SU-DHL-6 (cell line): ENCODE data around the gene GADD45G.

Source experiments
- H2AFZ ChIP-seq: fragments of 200-600 bp; sonication (generic); 2 replicates; pipeline ENCODE4 v1.6.1; 2014; ENCODE audit warnings: low read depth, mild to moderate bottlenecking, moderate library complexity, mixed read lengths, antibody characterized with exemption, low read length; ENCODE audit not compliant: severe bottlenecking
- H3F3A ChIP-seq: fragments of 200-600 bp; shearing (Covaris generic); 2 replicates; pipeline ENCODE4 v1.6.0; 2016; ENCODE audit warnings: antibody characterized with exemption, mild to moderate bottlenecking; ENCODE audit not compliant: insufficient read depth
- H3K27ac ChIP-seq: fragments of 200-600 bp; sonication (generic); 2 replicates; pipeline ENCODE4 v1.5.1; 2016; ENCODE audit warnings: low read depth, mild to moderate bottlenecking, low read length, moderate library complexity, mixed read lengths
- H3K27me3 ChIP-seq: fragments of 200-600 bp; sonication (generic), shearing (Covaris generic); 2 replicates; pipeline ENCODE4 v1.6.0; 2014; ENCODE audit warnings: mild to moderate bottlenecking, low read length
- H3K36me3 ChIP-seq: fragments of 200-600 bp; sonication (generic); 2 replicates; pipeline ENCODE4 v1.6.1; 2014; ENCODE audit warnings: mild to moderate bottlenecking, low read length, mixed read lengths
- H3K4me2 ChIP-seq: fragments of 300-600, 200-600 bp; shearing (Covaris generic), sonication (generic); 2 replicates; pipeline ENCODE4 v1.6.0; 2014; ENCODE audit warnings: low read length, low read depth, mild to moderate bottlenecking; ENCODE audit not compliant: poor library complexity, severe bottlenecking
- H3K4me3 ChIP-seq: fragments of 200-600 bp; sonication (generic); 2 replicates; pipeline ENCODE4 v1.5.1; 2014; ENCODE audit warnings: antibody characterized with exemption, low read length, mild to moderate bottlenecking, mixed read lengths; ENCODE audit not compliant: insufficient read depth, poor library complexity, severe bottlenecking
- H3K79me2 ChIP-seq: fragments of 200-600 bp; sonication (generic); 2 replicates; pipeline ENCODE4 v1.6.1; 2014; ENCODE audit warnings: mild to moderate bottlenecking, low read length, moderate library complexity; ENCODE audit not compliant: insufficient read depth
- H3K9ac ChIP-seq: fragments of 200-600 bp; sonication (generic); 2 replicates; pipeline ENCODE4 v1.7.0; 2014; ENCODE audit warnings: mild to moderate bottlenecking, low read length
- H3K9me2 ChIP-seq: fragments of 200-600 bp; sonication (generic); replicated peaks from 2 replicates; pipeline ENCODE4 v1.6.1; 2014; ENCODE audit warnings: low read length; ENCODE audit not compliant: insufficient read depth
- H3K9me3 ChIP-seq: fragments of 200-600 bp; sonication (generic); 2 replicates; pipeline ENCODE4 v1.6.1; 2014; ENCODE audit warnings: low read length, mixed read lengths; ENCODE audit not compliant: insufficient read depth
- H4K20me1 ChIP-seq: fragments of 200-600 bp; sonication (generic); 2 replicates; pipeline ENCODE4 v1.6.1; 2014; ENCODE audit warnings: low read depth, mild to moderate bottlenecking, antibody characterized with exemption, low read length, moderate library complexity, mixed read lengths
- EZH2phosphoT487 ChIP-seq: fragments of 200-600 bp; sonication (generic), shearing (Covaris generic); conservative IDR thresholded peaks from 2 replicates; pipeline ENCODE4 v1.6.1; 2018; ENCODE audit warnings: mild to moderate bottlenecking, antibody characterized with exemption, low read length, moderate library complexity, mixed read lengths
- TF ChIP-seq, protein P1 (sequence below): fragments of 200-600 bp; sonication (generic); IDR thresholded peaks from one replicate; pipeline ENCODE4 v1.5.1; 2017; ENCODE audit warnings: antibody characterized with exemption, mild to moderate bottlenecking, low read length, moderate library complexity; ENCODE audit not compliant: insufficient read depth, poor library complexity, severe bottlenecking

Gene GADD45G

DNA sequence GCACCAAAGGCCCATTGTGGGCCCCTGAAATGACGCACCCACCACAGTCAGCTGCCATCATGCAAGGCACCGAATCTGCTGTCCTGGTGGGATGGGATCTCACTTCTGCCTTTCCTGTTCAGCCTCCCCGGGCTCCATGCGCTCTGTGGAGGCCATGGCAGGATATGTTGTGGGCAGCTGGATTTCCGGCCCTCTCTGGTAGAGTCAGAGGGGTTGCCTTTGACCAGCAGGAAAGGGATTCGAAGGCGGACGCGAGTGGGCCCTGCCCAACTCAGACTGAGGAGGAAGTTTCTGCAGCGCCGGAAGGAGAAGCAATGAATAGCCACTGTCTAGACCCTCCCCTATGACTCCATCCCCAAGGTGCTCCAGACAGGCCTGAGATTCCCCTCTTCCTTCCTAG is 35.5 kb downstream of the GADD45G start:
- H3K4me2 ChIP-seq: no peak overlapping the region
- H3K9ac ChIP-seq: no peak overlapping the region
- TF ChIP-seq, protein P1, sequence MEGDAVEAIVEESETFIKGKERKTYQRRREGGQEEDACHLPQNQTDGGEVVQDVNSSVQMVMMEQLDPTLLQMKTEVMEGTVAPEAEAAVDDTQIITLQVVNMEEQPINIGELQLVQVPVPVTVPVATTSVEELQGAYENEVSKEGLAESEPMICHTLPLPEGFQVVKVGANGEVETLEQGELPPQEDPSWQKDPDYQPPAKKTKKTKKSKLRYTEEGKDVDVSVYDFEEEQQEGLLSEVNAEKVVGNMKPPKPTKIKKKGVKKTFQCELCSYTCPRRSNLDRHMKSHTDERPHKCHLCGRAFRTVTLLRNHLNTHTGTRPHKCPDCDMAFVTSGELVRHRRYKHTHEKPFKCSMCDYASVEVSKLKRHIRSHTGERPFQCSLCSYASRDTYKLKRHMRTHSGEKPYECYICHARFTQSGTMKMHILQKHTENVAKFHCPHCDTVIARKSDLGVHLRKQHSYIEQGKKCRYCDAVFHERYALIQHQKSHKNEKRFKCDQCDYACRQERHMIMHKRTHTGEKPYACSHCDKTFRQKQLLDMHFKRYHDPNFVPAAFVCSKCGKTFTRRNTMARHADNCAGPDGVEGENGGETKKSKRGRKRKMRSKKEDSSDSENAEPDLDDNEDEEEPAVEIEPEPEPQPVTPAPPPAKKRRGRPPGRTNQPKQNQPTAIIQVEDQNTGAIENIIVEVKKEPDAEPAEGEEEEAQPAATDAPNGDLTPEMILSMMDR: no peak
- no peak for TF ChIP-seq EZH2phosphoT487
- no peaks in the 10 kb centered on the region for H3K79me2 ChIP-seq
- H3K4me3 ChIP-seq: no peak overlapping the region
- no peaks in the 10 kb centered on the region for H3F3A ChIP-seq
- no peaks in the 10 kb centered on the region for H4K20me1 ChIP-seq
- H3K9me2 ChIP-seq: no peaks in the 10 kb centered on the region
- H2AFZ ChIP-seq: no peak overlapping the region
- no peaks in the 10 kb centered on the region for H3K27me3 ChIP-seq
- no peak overlapping the region for H3K27ac ChIP-seq
- no peaks in the 10 kb centered on the region for H3K36me3 ChIP-seq
- H3K9me3 ChIP-seq: no peaks in the 10 kb centered on the region

DNA sequence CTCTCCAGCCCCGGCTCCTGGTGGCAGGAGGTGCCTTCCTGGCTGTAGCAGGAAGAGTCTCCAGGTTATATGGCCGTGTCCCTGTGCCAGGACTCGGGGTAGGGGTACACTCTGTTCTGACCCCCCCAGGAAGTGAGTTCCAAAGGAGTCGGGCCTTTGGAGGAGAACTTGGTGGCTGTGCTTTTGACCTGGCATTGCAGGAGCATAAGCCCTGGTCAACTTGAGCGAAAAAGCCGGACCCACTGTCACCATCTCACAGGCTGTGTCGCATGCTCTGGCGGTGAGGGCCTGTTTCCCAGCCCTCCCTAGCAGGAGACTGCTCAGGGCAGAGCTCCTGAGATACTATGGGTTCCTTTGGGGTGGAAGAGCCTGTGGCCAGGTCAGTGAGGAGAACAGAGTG is 36.0 kb downstream of the GADD45G start:
- Histone ChIP-seq H3K79me2 (no peaks in the 10 kb centered on the region), H3K27ac (no peak overlapping the region), H4K20me1 (no peaks in the 10 kb centered on the region), H3K9me2 (no peaks in the 10 kb centered on the region), H2AFZ (no peak overlapping the region), H3K9ac (no peak overlapping the region), H3K36me3 (no peaks in the 10 kb centered on the region), H3F3A (no peaks in the 10 kb centered on the region), H3K4me2 (no peak overlapping the region), H3K27me3 (no peaks in the 10 kb centered on the region), H3K9me3 (no peaks in the 10 kb centered on the region), H3K4me3 (no peak overlapping the region)
- TF ChIP-seq EZH2phosphoT487: no peak
- TF ChIP-seq, protein P1: no peak

DNA sequence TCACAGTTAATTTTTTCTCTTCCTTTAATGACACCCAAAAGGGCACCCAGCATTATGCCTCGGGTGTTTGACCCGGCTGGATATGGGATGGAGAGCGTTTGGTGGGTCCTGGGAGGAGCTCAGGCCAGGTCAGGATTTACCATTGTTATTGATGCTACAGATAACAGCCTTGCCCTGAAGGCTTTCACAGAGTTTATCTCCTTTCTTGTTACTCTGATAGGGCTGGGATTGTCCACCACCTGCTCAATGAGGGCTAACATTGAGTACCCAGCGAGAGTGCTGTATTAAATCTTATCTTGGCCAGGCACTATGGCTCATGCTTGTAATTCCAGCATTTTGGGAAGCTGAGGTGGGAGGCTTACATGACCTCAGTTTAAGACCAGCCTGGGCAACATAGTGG is 37.2 kb downstream of the GADD45G start:
- Histone ChIP-seq H2AFZ (no peak overlapping the region), H3K9me2 (no peaks in the 10 kb centered on the region), H3K4me3 (no peak overlapping the region), H3K36me3 (no peaks in the 10 kb centered on the region), H3K9ac (no peak overlapping the region), H3K27ac (no peak overlapping the region), H3F3A (no peaks in the 10 kb centered on the region), H3K79me2 (no peaks in the 10 kb centered on the region), H4K20me1 (no peaks in the 10 kb centered on the region), H3K27me3 (no peaks in the 10 kb centered on the region), H3K9me3 (no peaks in the 10 kb centered on the region), H3K4me2 (no peak overlapping the region)
- TF ChIP-seq EZH2phosphoT487: no peak
- TF ChIP-seq, protein P1: no peak
